MV-4-11 (cell line): ENCODE measurements around the gene ACTN1.

Experiments
- DNase-seq: peaks from one replicate; lab custom pipeline; 2025; lab: John Stamatoyannopoulos, UW

Gene ACTN1

GRCh38 chr14:68936476-68936875, 42.6 kb downstream of the ACTN1 start:
- DNase-seq, result no peak

- no peak for DNase-seq
Measured at GRCh38 chr14:68935761-68936214, 43.3 kb downstream of the ACTN1 start.

GRCh38 chr14:68934066-68934465, 45.0 kb downstream of the ACTN1 start:
- no peak for DNase-seq

- DNase-seq, result no peak
Measured at GRCh38 chr14:68932686-68933085, 46.4 kb downstream of the ACTN1 start.

- DNase-seq, result no peak
Measured at GRCh38 chr14:68932231-68932630, 46.9 kb downstream of the ACTN1 start.

GRCh38 chr14:68931474-68932051, 47.5 kb downstream of the ACTN1 start:
- no peak for DNase-seq

- no peak for DNase-seq
Measured at GRCh38 chr14:68931063-68931462, 48.0 kb downstream of the ACTN1 start.

- DNase-seq, result peak; percentile 43
Measured at GRCh38 chr14:68929623-68930307, 49.3 kb downstream of the ACTN1 start.

GRCh38 chr14:68928770-68929550, 50.1 kb downstream of the ACTN1 start:
- DNase-seq, result no peak

- no peak for DNase-seq
Measured at GRCh38 chr14:68927956-68928675, 51.0 kb downstream of the ACTN1 start.

- DNase-seq, result no peak
Measured at GRCh38 chr14:68927089-68927488, 52.0 kb downstream of the ACTN1 start.

- DNase-seq, result no peak
Measured at GRCh38 chr14:68926236-68926635, 52.9 kb downstream of the ACTN1 start.

- no peak for DNase-seq
Measured at GRCh38 chr14:68925373-68925772, 53.7 kb downstream of the ACTN1 start.

GRCh38 chr14:68924186-68925158, 54.6 kb downstream of the ACTN1 start:
- DNase-seq, result no peak

GRCh38 chr14:68922886-68923285, 56.2 kb downstream of the ACTN1 start:
- DNase-seq, result no peak

- no peak for DNase-seq
Measured at GRCh38 chr14:68922201-68922621, 56.9 kb downstream of the ACTN1 start.

GRCh38 chr14:68921666-68922065, 57.4 kb downstream of the ACTN1 start:
- DNase-seq, result no peak

GRCh38 chr14:68921049-68921448, 58.1 kb downstream of the ACTN1 start:
- DNase-seq, result no peak

GRCh38 chr14:68919129-68919927, 59.8 kb downstream of the ACTN1 start:
- no peak for DNase-seq

- DNase-seq, result no peak
Measured at GRCh38 chr14:68918612-68919011, 60.5 kb downstream of the ACTN1 start.
